ENCODE results near the gene LAMTOR5.

The LAMTOR5 gene

DNA sequence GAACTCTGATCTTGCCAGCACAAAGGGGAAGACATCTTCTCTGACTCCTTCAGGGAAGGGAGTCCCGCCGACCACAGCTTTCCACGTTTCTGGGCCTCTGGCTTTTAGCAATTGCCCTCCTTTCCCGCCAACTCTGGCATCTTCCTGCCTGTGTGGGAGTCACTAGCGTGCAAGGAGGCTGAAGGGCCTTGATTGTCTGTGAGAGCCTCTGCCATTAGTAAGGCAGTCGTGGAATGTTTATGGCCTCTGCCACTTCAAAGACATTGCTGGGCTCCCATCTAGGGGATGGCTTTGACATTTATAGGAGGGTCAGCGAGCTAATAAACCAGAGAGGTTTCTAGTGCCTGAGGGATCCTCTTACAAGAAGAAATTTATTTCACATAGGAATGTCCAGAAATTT, 29.1 kb upstream of the LAMTOR5 start:
- DNase-seq (ENCODE audit: low spot score): no peak
- Histone ChIP-seq H3K27ac (no peak overlapping the region), H3K4me3 (no peak overlapping the region)
- TF ChIP-seq, protein P1, sequence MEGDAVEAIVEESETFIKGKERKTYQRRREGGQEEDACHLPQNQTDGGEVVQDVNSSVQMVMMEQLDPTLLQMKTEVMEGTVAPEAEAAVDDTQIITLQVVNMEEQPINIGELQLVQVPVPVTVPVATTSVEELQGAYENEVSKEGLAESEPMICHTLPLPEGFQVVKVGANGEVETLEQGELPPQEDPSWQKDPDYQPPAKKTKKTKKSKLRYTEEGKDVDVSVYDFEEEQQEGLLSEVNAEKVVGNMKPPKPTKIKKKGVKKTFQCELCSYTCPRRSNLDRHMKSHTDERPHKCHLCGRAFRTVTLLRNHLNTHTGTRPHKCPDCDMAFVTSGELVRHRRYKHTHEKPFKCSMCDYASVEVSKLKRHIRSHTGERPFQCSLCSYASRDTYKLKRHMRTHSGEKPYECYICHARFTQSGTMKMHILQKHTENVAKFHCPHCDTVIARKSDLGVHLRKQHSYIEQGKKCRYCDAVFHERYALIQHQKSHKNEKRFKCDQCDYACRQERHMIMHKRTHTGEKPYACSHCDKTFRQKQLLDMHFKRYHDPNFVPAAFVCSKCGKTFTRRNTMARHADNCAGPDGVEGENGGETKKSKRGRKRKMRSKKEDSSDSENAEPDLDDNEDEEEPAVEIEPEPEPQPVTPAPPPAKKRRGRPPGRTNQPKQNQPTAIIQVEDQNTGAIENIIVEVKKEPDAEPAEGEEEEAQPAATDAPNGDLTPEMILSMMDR (IDR thresholded peaks at IDR 0.05): no peak

DNA sequence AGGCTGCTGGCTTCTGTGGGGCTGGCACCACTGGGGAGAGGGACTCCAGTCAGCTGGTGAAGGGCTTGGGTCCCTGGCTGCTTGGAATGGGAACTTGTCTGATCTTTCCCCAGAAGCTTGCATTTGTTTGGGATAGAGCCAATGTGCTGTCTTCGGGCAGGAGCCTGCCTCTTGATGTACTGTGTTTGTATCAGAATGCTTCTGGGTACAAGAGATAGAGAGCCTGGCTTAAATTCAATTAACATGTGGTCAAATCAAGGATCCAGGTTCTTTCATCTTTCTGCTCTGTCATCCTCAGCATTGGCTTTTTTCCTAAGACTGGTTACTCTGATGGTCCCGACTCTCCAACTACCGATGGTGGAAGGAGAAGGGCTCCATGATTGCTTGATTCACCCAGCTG, 27.5 kb upstream of the LAMTOR5 start:
- TF ChIP-seq, protein P1 (IDR thresholded peaks at IDR 0.05): no peak
- Histone ChIP-seq H3K27ac (no peak overlapping the region), H3K4me3 (no peak overlapping the region)
- DNase-seq (ENCODE audit: low spot score): no peak

DNA sequence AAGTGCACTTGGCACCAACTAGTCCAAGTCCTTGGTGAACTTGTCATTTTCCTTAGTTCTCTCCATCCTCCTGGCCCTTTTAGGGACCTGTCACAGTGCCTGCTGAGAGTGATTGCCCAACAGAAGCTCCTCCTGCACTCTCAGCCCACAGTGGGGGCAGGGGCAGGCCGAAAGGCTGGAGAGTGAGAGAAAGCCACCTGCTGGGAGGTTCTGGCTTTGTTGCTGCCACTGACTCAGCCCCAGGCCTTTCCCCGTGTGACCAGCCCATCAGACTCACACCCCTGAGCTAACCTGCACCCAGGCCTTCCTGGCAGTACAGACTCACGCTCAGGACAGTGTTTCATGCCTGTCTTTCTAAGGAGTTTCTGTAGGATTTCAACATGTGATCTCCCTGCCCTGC, 26.3 kb upstream of the LAMTOR5 start:
- DNase-seq (ENCODE audit: low spot score): no peak
- peak overlapping the region in 1 of 2 donors; percentile 3 for H3K27ac ChIP-seq

DNA sequence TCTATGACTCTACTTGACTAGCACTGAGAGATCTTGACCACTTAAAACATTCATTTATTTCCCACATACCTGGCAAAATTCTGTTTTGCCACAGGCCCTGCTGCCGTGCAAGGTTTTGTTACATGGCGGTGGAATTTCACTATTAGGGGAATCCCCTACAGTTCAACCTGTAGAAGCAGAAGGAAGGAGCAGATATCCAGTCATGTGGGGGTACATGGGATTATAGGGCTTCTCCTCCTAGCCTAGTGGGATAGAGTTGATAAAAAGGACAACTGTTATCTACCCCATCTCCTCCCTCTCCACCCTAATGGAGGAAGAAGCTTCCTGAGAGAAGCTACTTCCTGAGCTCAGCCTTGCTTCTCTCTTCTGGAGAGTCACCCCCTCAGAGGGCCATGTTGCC, 25.7 kb upstream of the LAMTOR5 start:
- H3K4me3 ChIP-seq: no peak overlapping the region
- DNase-seq (ENCODE audit: low spot score): no peak
- TF ChIP-seq, protein P1 (IDR thresholded peaks at IDR 0.05): no peak
- no peak overlapping the region for H3K27ac ChIP-seq

More for the DNA sequence above, 26.3 kb upstream of the LAMTOR5 start:
- H3K4me3 ChIP-seq: no peak overlapping the region
- TF ChIP-seq, protein P1 (IDR thresholded peaks at IDR 0.05): no peak

DNA sequence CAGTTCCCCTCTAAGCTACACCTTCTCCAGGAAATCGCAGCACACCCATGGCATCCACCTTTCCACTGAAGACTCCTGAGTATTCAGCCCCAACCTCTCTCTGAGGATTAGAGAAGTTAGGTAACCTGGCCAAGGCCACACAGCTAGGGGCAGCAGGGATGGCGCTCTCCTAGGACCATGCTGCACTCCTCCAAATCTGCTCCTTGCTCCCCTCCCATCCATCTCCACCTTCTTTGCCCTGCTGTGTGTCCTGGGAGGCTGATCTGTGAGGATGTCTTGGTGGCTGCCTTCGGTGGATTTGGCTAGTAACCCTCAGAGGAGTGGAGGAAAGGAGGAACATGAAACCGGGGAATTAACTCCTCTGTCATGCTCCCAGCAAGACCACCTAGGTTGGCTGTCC, 23.4 kb upstream of the LAMTOR5 start:
- TF ChIP-seq, protein P1 (IDR thresholded peaks at IDR 0.05): no peak
- Histone ChIP-seq H3K27ac (no peak overlapping the region), H3K4me3 (no peak overlapping the region)
- no peak for DNase-seq (ENCODE audit: low spot score)

DNA sequence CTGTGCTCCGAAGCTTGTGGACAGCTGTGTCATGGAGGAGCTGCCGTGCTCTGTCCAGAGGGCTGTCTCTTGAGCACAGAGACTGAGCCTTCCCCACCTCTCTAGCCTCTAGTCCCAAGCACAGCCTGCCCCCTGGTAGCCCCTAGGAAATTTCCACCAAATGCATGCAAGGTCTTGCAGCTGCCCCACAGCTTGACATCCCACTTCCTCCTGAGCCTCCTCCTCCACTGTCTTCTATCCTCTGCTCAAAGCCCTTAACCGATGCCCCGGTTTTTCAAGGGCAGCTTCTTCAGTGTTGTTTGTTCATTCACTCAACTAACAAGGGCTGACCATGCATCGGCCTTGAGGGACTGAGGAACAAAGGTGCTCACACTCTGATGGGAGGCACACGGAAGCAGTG, 22.9 kb upstream of the LAMTOR5 start:
- no peak for DNase-seq (ENCODE audit: low spot score)
- TF ChIP-seq, protein P1 (IDR thresholded peaks at IDR 0.05): no peak

DNA sequence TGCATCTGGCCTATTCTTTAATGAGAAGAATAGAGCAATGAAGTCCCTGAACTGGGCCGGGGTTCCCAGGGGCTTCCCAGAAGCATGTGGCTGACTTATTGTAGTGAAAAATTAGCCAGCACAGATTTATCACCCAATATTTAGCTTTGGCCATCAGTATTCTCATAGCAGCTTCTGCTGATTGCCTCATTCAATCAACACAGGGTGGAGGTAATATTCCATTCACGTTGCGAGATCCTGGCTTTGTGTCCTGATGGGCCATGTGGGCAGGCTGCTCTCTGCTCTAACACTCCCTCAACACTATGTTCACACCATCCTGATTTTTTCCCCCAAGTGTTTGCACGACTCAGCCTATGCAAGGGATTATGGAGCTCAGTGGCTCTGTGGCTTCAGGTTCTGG, 21.5 kb upstream of the LAMTOR5 start:
- DNase-seq (ENCODE audit: low spot score): no peak
- Histone ChIP-seq H3K4me3 (no peak overlapping the region), H3K27ac (peak overlapping the region in 1 of 2 donors; percentile 22)
- TF ChIP-seq, protein P1 (IDR thresholded peaks at IDR 0.05): no peak

More for the DNA sequence above, 22.9 kb upstream of the LAMTOR5 start:
- Histone ChIP-seq H3K27ac (no peak overlapping the region), H3K4me3 (no peak overlapping the region)

All from coronary artery (tissue), 2 donors.